Stomach (tissue), 4 donors: ENCODE results near the gene C20orf173.

Experiments used
- POLR2A ChIP-seq, 4 donors: fragments of 450-650 bp; IDR thresholded peaks; one replicate each; pipeline ENCODE4 v1.6.1; 2016; ENCODE audit warnings: antibody characterized with exemption in 4 of 4, control low read depth in 2 of 4, mild to moderate bottlenecking in 1 of 4, moderate library complexity in 1 of 4
- TF ChIP-seq, protein P1 (sequence below), 7 experiments: fragments of 450-650 bp in 4 of 7; fragments of 200-600 bp in 3 of 7; sonication (generic) in 3 of 7; IDR thresholded peaks; one replicate each; pipeline ENCODE4 v1.5.1; 2016 to 2019; ENCODE audit warnings: antibody characterized with exemption in 7 of 7, control low read depth in 2 of 7, mild to moderate bottlenecking in 1 of 7

DNA sequence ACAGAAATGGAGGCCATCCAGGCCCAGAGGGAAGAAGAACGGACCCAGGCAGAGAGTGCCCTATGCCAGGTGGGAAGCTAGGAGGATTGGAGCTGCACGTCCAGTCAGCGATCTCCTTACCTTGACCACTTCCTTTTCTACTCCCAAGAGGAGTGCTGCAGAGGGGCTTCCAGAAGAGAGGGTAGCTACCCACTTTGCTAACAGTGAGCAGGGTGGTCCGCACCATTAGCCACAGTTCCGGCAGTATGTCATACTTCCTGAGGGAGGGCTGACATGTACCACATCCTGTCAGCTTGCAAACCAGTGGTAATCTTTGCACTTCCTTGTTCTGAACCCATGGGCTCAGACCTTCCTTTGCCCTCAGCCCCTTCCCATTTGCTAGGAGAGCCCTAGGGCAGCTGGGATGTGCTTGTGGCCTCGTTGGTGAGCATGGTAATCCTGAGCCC is 38.7 kb downstream of the C20orf173 start:
- TF ChIP-seq, protein P1, sequence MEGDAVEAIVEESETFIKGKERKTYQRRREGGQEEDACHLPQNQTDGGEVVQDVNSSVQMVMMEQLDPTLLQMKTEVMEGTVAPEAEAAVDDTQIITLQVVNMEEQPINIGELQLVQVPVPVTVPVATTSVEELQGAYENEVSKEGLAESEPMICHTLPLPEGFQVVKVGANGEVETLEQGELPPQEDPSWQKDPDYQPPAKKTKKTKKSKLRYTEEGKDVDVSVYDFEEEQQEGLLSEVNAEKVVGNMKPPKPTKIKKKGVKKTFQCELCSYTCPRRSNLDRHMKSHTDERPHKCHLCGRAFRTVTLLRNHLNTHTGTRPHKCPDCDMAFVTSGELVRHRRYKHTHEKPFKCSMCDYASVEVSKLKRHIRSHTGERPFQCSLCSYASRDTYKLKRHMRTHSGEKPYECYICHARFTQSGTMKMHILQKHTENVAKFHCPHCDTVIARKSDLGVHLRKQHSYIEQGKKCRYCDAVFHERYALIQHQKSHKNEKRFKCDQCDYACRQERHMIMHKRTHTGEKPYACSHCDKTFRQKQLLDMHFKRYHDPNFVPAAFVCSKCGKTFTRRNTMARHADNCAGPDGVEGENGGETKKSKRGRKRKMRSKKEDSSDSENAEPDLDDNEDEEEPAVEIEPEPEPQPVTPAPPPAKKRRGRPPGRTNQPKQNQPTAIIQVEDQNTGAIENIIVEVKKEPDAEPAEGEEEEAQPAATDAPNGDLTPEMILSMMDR (IDR thresholded peaks at IDR 0.05) = no peak
- no peak for TF ChIP-seq POLR2A (IDR thresholded peaks at IDR 0.05)
